NB4 (cell line): ENCODE data around the gene LPP.

ENCODE experiments used
- POLR2A ChIP-seq: IDR thresholded peaks from 2 replicates; pipeline ENCODE4 v1.6.1; 2011; ENCODE audit warnings: mild to moderate bottlenecking; ENCODE audit not compliant: insufficient read length; ENCODE audit errors: extremely low read depth
- TF ChIP-seq, protein P1 (sequence below): IDR thresholded peaks from one replicate; pipeline ENCODE4 v1.5.1; 2012; ENCODE audit warnings: low read depth, low read length

GRCh38 chr3:188332085-188332484 lies 178.1 kb downstream of the LPP start:
- TF ChIP-seq POLR2A: no peak
- TF ChIP-seq, protein P1, sequence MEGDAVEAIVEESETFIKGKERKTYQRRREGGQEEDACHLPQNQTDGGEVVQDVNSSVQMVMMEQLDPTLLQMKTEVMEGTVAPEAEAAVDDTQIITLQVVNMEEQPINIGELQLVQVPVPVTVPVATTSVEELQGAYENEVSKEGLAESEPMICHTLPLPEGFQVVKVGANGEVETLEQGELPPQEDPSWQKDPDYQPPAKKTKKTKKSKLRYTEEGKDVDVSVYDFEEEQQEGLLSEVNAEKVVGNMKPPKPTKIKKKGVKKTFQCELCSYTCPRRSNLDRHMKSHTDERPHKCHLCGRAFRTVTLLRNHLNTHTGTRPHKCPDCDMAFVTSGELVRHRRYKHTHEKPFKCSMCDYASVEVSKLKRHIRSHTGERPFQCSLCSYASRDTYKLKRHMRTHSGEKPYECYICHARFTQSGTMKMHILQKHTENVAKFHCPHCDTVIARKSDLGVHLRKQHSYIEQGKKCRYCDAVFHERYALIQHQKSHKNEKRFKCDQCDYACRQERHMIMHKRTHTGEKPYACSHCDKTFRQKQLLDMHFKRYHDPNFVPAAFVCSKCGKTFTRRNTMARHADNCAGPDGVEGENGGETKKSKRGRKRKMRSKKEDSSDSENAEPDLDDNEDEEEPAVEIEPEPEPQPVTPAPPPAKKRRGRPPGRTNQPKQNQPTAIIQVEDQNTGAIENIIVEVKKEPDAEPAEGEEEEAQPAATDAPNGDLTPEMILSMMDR: no peak
